Sigmoid colon (tissue), 4 donors: ENCODE measurements around the gene DUSP9.

Source experiments
- CTCF ChIP-seq, 4 experiments: fragments of 450-650 bp in 3 of 4; fragments of 200-600 bp in 1 of 4; IDR thresholded peaks; one replicate each; pipeline ENCODE4 v1.5.1; 2016 to 2019; ENCODE audit warnings: antibody characterized with exemption in 4 of 4, mild to moderate bottlenecking in 3 of 4, moderate library complexity in 2 of 4
- POLR2AphosphoS5 ChIP-seq, 4 donors: sonication (generic); formaldehyde crosslinking; IDR thresholded peaks; one replicate each; pipeline ENCODE4 v1.6.1; 2017; ENCODE audit warnings: antibody characterized with exemption in 4 of 4

DNA sequence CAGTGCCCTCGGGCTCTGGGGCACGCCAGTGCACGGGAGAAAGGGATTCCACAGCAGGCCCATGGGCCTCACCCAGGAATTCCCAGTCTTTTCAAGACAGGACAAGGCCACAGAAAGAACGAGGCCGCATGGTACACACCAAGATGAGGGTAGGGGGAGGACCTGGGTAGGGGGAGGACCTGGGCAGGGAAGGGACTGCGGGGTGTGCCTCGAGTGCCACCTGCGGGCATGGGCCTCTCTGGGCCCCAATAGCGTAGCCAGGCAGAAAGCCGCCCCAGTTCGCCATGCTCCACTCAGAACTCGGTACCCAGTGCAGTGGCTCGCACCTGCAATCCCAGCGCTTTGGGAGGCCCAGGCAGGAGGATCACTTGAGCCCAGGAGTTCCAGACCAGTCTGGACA lies 14.0 kb upstream of the DUSP9 start:
- TF ChIP-seq POLR2AphosphoS5 (IDR thresholded peaks at IDR 0.05) (no peak), CTCF (IDR thresholded peaks at IDR 0.05) (no peak)
